Stimulated activated naive CD4-positive, alpha-beta T cell treated with Interleukin-2 at 50 U/mL for 16 hours (primary cell): Measurements from ENCODE around the gene SLC2A13.

Experiments
- DNase-seq: peaks from one replicate; lab custom pipeline; 2025; lab: John Stamatoyannopoulos, UW

The SLC2A13 gene

GRCh38 chr12:39993268-39993667, 112.6 kb downstream of the SLC2A13 start:
- DNase-seq, result no peak

GRCh38 chr12:39990122-39991101, 115.5 kb downstream of the SLC2A13 start:
- DNase-seq, result peak; percentile 37

- no peak for DNase-seq
Observed at GRCh38 chr12:39989501-39989900, 116.4 kb downstream of the SLC2A13 start.

GRCh38 chr12:39988574-39988973, 117.3 kb downstream of the SLC2A13 start:
- DNase-seq, result no peak

- DNase-seq, result no peak
Observed at GRCh38 chr12:39986674-39987073, 119.2 kb downstream of the SLC2A13 start.

GRCh38 chr12:39984670-39985069, 121.2 kb downstream of the SLC2A13 start:
- DNase-seq, result no peak

GRCh38 chr12:39975374-39975918, 130.4 kb downstream of the SLC2A13 start:
- no peak for DNase-seq

- no peak for DNase-seq
Observed at GRCh38 chr12:39972119-39972518, 133.8 kb downstream of the SLC2A13 start.

GRCh38 chr12:39971348-39971747, 134.5 kb downstream of the SLC2A13 start:
- no peak for DNase-seq

- no peak for DNase-seq
Observed at GRCh38 chr12:39966721-39967120, 139.2 kb downstream of the SLC2A13 start.

- DNase-seq, result no peak
Observed at GRCh38 chr12:39966256-39966655, 139.6 kb downstream of the SLC2A13 start.

GRCh38 chr12:39959467-39959866, 146.4 kb downstream of the SLC2A13 start:
- no peak for DNase-seq

- DNase-seq, result no peak
Observed at GRCh38 chr12:39959031-39959430, 146.8 kb downstream of the SLC2A13 start.

- DNase-seq, result no peak
Observed at GRCh38 chr12:39958377-39958776, 147.5 kb downstream of the SLC2A13 start.

- DNase-seq, result no peak
Observed at GRCh38 chr12:39956725-39957124, 149.2 kb downstream of the SLC2A13 start.

GRCh38 chr12:39946361-39947280, 159.3 kb downstream of the SLC2A13 start:
- no peak for DNase-seq

- no peak for DNase-seq
Observed at GRCh38 chr12:39937119-39937518, 168.8 kb downstream of the SLC2A13 start.

GRCh38 chr12:39935839-39936238, 170.0 kb downstream of the SLC2A13 start:
- DNase-seq, result no peak

GRCh38 chr12:39935275-39935674, 170.6 kb downstream of the SLC2A13 start:
- no peak for DNase-seq

- no peak for DNase-seq
Observed at GRCh38 chr12:39931857-39932256, 174.0 kb downstream of the SLC2A13 start.

- no peak for DNase-seq
Observed at GRCh38 chr12:39931231-39931630, 174.7 kb downstream of the SLC2A13 start.

- DNase-seq, result no peak
Observed at GRCh38 chr12:39930101-39930500, 175.8 kb downstream of the SLC2A13 start.
